ENCODE measurements around the gene ZDHHC14. TPM values are rescaled to one million over a fixed set of nuclear protein-coding genes. Genes with fewer than 3 reads are reported as not detected.

Gene ZDHHC14
- polyA plus RNA-seq, 2 of the 4 experiments (the other 2 are of a cell fraction): 2.2 to 2.8 TPM

DNA sequence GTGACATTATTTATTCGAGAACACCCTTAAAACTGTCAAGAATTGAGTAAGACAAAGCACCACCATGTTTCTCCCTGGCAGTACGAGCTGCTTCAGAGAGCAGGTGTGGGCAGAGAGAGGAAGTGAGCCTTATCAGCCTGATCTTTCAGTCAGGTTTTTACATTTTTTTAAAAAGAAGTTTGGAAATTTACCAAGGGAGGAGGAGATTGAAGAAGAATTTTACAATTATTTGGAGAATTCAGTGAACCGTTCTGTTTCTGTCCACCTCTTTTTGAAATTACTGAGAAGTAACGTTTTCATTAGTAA, 75.5 kb downstream of the ZDHHC14 start:
- FAIRE-seq (no peak), ATAC-seq (no peak), DNase-seq (ENCODE audit: low read depth in 1 of 2, low spot score in 1 of 2) (no peak)
- 89% methylated on average over 4 of the region's 4 CpGs for WGBS (ENCODE audit: missing lambda C conversion rate)
- Histone ChIP-seq H3K9me3 (no peaks in the 10 kb centered on the region), H3K4me3 (no peak overlapping the region), H3K4me1 (no peaks in the 10 kb centered on the region), H3K4me2 (no peak overlapping the region), H3K27ac (no peak overlapping the region)
- ChIA-PET POLR2A (no interaction called here), CTCF (no interaction called here)
- TF ChIP-seq JUN (IDR thresholded peaks at IDR 0.05) (no peak), RNF2 (IDR thresholded peaks at IDR 0.05; ENCODE audit: borderline replicate concordance, low read depth) (no peak), ZSCAN20 (CRISPR knock-in tag; IDR thresholded peaks at IDR 0.05) (no peak), HOXA7 (CRISPR knock-in tag; IDR thresholded peaks at IDR 0.05) (no peak), NFE2L2 (conservative IDR thresholded peaks at IDR 0.05; ENCODE audit: low read length) (no peak), ESRRA (IDR thresholded peaks at IDR 0.05; ENCODE audit: borderline replicate concordance, low read length) (no peak), TP53 (CRISPR knock-in tag; IDR thresholded peaks at IDR 0.05) (no peak), HOXB13 (CRISPR knock-in tag; IDR thresholded peaks at IDR 0.05; ENCODE audit: low read depth) (no peak), HEYL (CRISPR knock-in tag; IDR thresholded peaks at IDR 0.05) (no peak), GATA3 (IDR thresholded peaks at IDR 0.05; ENCODE audit: borderline replicate concordance) (no peak), JUNB (IDR thresholded peaks at IDR 0.05) (no peak), HOXB5 (CRISPR knock-in tag; IDR thresholded peaks at IDR 0.05) (no peak)
- TF ChIP-seq, protein P1, sequence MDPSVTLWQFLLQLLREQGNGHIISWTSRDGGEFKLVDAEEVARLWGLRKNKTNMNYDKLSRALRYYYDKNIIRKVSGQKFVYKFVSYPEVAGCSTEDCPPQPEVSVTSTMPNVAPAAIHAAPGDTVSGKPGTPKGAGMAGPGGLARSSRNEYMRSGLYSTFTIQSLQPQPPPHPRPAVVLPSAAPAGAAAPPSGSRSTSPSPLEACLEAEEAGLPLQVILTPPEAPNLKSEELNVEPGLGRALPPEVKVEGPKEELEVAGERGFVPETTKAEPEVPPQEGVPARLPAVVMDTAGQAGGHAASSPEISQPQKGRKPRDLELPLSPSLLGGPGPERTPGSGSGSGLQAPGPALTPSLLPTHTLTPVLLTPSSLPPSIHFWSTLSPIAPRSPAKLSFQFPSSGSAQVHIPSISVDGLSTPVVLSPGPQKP (IDR thresholded peaks at IDR 0.05; ENCODE audit: low read depth, low read length): no peak
- TF ChIP-seq, protein P2, sequence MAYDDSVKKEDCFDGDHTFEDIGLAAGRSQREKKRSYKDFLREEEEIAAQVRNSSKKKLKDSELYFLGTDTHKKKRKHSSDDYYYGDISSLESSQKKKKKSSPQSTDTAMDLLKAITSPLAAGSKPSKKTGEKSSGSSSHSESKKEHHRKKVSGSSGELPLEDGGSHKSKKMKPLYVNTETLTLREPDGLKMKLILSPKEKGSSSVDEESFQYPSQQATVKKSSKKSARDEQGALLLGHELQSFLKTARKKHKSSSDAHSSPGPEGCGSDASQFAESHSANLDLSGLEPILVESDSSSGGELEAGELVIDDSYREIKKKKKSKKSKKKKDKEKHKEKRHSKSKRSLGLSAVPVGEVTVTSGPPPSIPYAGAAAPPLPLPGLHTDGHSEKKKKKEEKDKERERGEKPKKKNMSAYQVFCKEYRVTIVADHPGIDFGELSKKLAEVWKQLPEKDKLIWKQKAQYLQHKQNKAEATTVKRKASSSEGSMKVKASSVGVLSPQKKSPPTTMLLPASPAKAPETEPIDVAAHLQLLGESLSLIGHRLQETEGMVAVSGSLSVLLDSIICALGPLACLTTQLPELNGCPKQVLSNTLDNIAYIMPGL (CRISPR knock-in tag; IDR thresholded peaks at IDR 0.05; ENCODE audit: borderline replicate concordance): no peak
- TF ChIP-seq, protein P3, sequence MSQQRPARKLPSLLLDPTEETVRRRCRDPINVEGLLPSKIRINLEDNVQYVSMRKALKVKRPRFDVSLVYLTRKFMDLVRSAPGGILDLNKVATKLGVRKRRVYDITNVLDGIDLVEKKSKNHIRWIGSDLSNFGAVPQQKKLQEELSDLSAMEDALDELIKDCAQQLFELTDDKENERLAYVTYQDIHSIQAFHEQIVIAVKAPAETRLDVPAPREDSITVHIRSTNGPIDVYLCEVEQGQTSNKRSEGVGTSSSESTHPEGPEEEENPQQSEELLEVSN (IDR thresholded peaks at IDR 0.05; ENCODE audit: borderline replicate concordance, low read depth): no peak
- TF ChIP-seq, protein P4, sequence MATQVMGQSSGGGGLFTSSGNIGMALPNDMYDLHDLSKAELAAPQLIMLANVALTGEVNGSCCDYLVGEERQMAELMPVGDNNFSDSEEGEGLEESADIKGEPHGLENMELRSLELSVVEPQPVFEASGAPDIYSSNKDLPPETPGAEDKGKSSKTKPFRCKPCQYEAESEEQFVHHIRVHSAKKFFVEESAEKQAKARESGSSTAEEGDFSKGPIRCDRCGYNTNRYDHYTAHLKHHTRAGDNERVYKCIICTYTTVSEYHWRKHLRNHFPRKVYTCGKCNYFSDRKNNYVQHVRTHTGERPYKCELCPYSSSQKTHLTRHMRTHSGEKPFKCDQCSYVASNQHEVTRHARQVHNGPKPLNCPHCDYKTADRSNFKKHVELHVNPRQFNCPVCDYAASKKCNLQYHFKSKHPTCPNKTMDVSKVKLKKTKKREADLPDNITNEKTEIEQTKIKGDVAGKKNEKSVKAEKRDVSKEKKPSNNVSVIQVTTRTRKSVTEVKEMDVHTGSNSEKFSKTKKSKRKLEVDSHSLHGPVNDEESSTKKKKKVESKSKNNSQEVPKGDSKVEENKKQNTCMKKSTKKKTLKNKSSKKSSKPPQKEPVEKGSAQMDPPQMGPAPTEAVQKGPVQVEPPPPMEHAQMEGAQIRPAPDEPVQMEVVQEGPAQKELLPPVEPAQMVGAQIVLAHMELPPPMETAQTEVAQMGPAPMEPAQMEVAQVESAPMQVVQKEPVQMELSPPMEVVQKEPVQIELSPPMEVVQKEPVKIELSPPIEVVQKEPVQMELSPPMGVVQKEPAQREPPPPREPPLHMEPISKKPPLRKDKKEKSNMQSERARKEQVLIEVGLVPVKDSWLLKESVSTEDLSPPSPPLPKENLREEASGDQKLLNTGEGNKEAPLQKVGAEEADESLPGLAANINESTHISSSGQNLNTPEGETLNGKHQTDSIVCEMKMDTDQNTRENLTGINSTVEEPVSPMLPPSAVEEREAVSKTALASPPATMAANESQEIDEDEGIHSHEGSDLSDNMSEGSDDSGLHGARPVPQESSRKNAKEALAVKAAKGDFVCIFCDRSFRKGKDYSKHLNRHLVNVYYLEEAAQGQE (IDR thresholded peaks at IDR 0.05): no peak
- TF ChIP-seq, protein P5, sequence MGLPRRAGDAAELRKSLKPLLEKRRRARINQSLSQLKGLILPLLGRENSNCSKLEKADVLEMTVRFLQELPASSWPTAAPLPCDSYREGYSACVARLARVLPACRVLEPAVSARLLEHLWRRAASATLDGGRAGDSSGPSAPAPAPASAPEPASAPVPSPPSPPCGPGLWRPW (IDR thresholded peaks at IDR 0.05): no peak

DNA sequence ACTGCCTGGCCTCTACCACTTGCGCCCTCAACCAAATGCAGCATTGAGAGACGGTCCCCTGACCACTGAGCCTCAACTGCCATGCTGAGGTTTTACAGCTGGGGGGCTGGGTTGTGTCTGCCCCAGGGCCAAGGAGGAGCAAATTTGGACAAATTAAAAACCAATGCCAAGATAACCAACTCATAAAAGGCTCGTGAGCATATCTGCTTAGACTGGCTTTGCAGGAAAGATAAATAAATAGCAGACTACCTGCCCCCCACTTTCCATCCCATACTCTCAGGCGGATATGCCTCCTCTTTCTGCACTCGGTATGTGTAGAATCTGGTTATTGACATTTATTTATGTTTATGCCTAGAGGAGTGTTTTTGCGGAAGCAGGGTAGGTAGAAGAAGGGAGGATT, 76.8 kb downstream of the ZDHHC14 start:
- FAIRE-seq (no peak), DNase-seq (ENCODE audit: low read depth in 1 of 2, low spot score in 1 of 2) (no peak), ATAC-seq (no peak)
- no peak overlapping the region for H3K4me3 ChIP-seq
- no peak overlapping the region for H3K4me2 ChIP-seq
- no peaks in the 10 kb centered on the region for H3K4me1 ChIP-seq
- POLR2A ChIA-PET: no interaction called here
- TF ChIP-seq NPAS2 (CRISPR knock-in tag; IDR thresholded peaks at IDR 0.05; ENCODE audit: borderline replicate concordance) (no peak), CEBPB (IDR thresholded peaks at IDR 0.05) (no peak), ESRRA (IDR thresholded peaks at IDR 0.05; ENCODE audit: borderline replicate concordance, low read length) (no peak), ZNF302 (CRISPR knock-in tag; IDR thresholded peaks at IDR 0.05) (no peak), HEYL (CRISPR knock-in tag; IDR thresholded peaks at IDR 0.05) (no peak), FOSL2 (IDR thresholded peaks at IDR 0.05) (no peak), FOSL2 (CRISPR knock-in tag; IDR thresholded peaks at IDR 0.05) (no peak), ZFP36 (IDR thresholded peaks at IDR 0.05; ENCODE audit: borderline replicate concordance, partially characterized antibody) (no peak)
- TF ChIP-seq, protein P6, sequence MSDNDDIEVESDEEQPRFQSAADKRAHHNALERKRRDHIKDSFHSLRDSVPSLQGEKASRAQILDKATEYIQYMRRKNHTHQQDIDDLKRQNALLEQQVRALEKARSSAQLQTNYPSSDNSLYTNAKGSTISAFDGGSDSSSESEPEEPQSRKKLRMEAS (IDR thresholded peaks at IDR 0.05): no peak
- TF ChIP-seq, protein P7, sequence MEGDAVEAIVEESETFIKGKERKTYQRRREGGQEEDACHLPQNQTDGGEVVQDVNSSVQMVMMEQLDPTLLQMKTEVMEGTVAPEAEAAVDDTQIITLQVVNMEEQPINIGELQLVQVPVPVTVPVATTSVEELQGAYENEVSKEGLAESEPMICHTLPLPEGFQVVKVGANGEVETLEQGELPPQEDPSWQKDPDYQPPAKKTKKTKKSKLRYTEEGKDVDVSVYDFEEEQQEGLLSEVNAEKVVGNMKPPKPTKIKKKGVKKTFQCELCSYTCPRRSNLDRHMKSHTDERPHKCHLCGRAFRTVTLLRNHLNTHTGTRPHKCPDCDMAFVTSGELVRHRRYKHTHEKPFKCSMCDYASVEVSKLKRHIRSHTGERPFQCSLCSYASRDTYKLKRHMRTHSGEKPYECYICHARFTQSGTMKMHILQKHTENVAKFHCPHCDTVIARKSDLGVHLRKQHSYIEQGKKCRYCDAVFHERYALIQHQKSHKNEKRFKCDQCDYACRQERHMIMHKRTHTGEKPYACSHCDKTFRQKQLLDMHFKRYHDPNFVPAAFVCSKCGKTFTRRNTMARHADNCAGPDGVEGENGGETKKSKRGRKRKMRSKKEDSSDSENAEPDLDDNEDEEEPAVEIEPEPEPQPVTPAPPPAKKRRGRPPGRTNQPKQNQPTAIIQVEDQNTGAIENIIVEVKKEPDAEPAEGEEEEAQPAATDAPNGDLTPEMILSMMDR (IDR thresholded peaks at IDR 0.05): no peak
- TF ChIP-seq, protein P2 (CRISPR knock-in tag; IDR thresholded peaks at IDR 0.05; ENCODE audit: borderline replicate concordance): no peak
- TF ChIP-seq, protein P5 (IDR thresholded peaks at IDR 0.05): no peak
- 90% methylated on average over 6 of the region's 6 CpGs for WGBS (ENCODE audit: missing lambda C conversion rate)
- no peak overlapping the region for H3K27ac ChIP-seq
- CTCF ChIA-PET: no interaction called here
- H3K9me3 ChIP-seq: no peaks in the 10 kb centered on the region

All from A549 (cell line).